Gastrocnemius medialis (tissue), 4 donors: ENCODE data around the gene YLPM1.

Experiments
- CTCF ChIP-seq, 5 experiments: fragments of 450-650 bp in 3 of 5; fragments of 200-600 bp in 2 of 5; sonication (generic) in 2 of 5; IDR thresholded peaks in 4 of 5; conservative IDR thresholded peaks in 1 of 5; 1 replicate in 4 of 5; 2 replicates in 1 of 5; pipeline ENCODE4 v1.5.1; 2016 to 2019; ENCODE audit warnings: antibody characterized with exemption in 5 of 5, mild to moderate bottlenecking in 3 of 5, moderate library complexity in 3 of 5
- POLR2A ChIP-seq, 2 donors: fragments of 450-650 bp; IDR thresholded peaks; one replicate each; pipeline ENCODE4 v1.6.1; 2017; ENCODE audit warnings: antibody characterized with exemption in 2 of 2, mild to moderate bottlenecking in 2 of 2, moderate library complexity in 2 of 2

GRCh38 chr14:74836251-74836960 lies 73.3 kb downstream of the YLPM1 start:
- no peak for TF ChIP-seq CTCF (IDR thresholded peaks at IDR 0.05 in 4 of 5, conservative IDR thresholded peaks at IDR 0.05 in 1 of 5)
- no peak for TF ChIP-seq POLR2A (IDR thresholded peaks at IDR 0.05)
